K562 (cell line): ENCODE data around the gene CDC42BPB. TPM values are rescaled to one million over a fixed set of nuclear protein-coding genes. Genes with fewer than 3 reads are reported as not detected.

ENCODE experiments used
- ATAC-seq: fragments of 200-7000 bp; cut with Tn5 transposase; 3 replicates; pipeline ENCODE4 v1.9.1; 2020; ENCODE audit warnings: moderate library complexity
- BruUV-seq: library from RNA; stranded (reverse); fragments of 400-500 nt; replicated peaks from 2 replicates; lab custom pipeline; 2021; lab: Mats Ljungman, UMichigan
- CTCF ChIA-PET: fragments of 300-600 bp; formaldehyde crosslinking; extraction: SDS; loops from one replicate; lab custom pipeline; 2021; ENCODE audit warnings: low intra/inter-chr PET ratio; lab: Yijun Ruan, JAX
- POLR2A ChIA-PET: fragments of 300-600, 350-650 bp; sonication (Branson Sonifier 250); formaldehyde crosslinking; extraction: SDS; loops from one replicate; lab custom pipeline; 2021; ENCODE audit warnings: antibody characterized with exemption, inconsistent platforms; lab: Yijun Ruan, JAX
- DNase-seq, 4 experiments: peaks; one replicate each; pipeline versions ENCODE4 v3.0.0 to v3.0.0-alpha.2; 2011 to 2018; ENCODE audit warnings: low spot score in 3 of 4, mixed read lengths in 3 of 4; ENCODE audit errors: extremely low read depth in 1 of 4
- FAIRE-seq: peaks from 2 replicates; lab custom pipeline; 2011; peaks lifted over from hg19 to GRCh38; lab: Jason Lieb, UNC
- H2AFZ ChIP-seq: 2 replicates; pipeline ENCODE4 v1.6.0; 2011; ENCODE audit warnings: low read depth, low read length, control low read depth, inconsistent platforms
- H3K27ac ChIP-seq: fragments of 200-600 bp; 3 replicates; pipeline ENCODE4 v1.8.0; 2011; ENCODE audit warnings: low read depth, mild to moderate bottlenecking, control low read depth, inconsistent platforms, low read length, moderate library complexity, mixed read lengths; ENCODE audit errors: extremely low read depth
- H3K27me3 ChIP-seq, 2 experiments: fragments of 300-600 bp in 1 of 2; 2 replicates in 1 of 2; 3 replicates in 1 of 2; pipeline versions ENCODE4 v1.6.0 to v1.8.0; 2011; ENCODE audit warnings: inconsistent platforms in 2 of 2, low read length in 2 of 2, mild to moderate bottlenecking in 1 of 2, mixed read lengths in 1 of 2, moderate library complexity in 1 of 2; ENCODE audit not compliant: control insufficient read depth in 2 of 2, insufficient read depth in 2 of 2
- H3K36me3 ChIP-seq: fragments of 300-600 bp; 3 replicates; pipeline ENCODE4 v1.8.0; 2011; ENCODE audit warnings: mild to moderate bottlenecking, low read length, inconsistent platforms; ENCODE audit not compliant: control insufficient read depth, insufficient read depth
- H3K4me1 ChIP-seq, 2 experiments: fragments of 200-600 bp in 1 of 2; replicated peaks in 1 of 2; 2 replicates in 1 of 2; 3 replicates in 1 of 2; pipeline versions ENCODE4 v1.5.1 to v1.8.0; 2011; ENCODE audit warnings: inconsistent platforms in 2 of 2, low read length in 2 of 2, mild to moderate bottlenecking in 1 of 2, mixed read lengths in 1 of 2, moderate library complexity in 1 of 2; ENCODE audit not compliant: control insufficient read depth in 2 of 2, insufficient read depth in 2 of 2
- H3K4me2 ChIP-seq: 2 replicates; pipeline ENCODE4 v1.6.1; 2011; ENCODE audit warnings: low read length, control low read depth, inconsistent platforms, mixed read lengths; ENCODE audit not compliant: insufficient read depth
- H3K4me3 ChIP-seq: fragments of 200-600 bp; sonication (generic), shearing (Covaris generic); 2 replicates; pipeline ENCODE4 v1.5.1; 2016; ENCODE audit warnings: control low read depth, inconsistent platforms
- H3K79me2 ChIP-seq: fragments of 200-600 bp; 3 replicates; pipeline ENCODE4 v1.8.0; 2011; ENCODE audit warnings: low read length, inconsistent platforms; ENCODE audit not compliant: control insufficient read depth, insufficient read depth
- H3K9ac ChIP-seq, 2 experiments: 2 replicates each; pipeline versions ENCODE4 v1.6.0 to v1.6.1; 2011; ENCODE audit warnings: low read depth in 2 of 2, low read length in 2 of 2, control low read depth in 1 of 2, inconsistent platforms in 1 of 2, mild to moderate bottlenecking in 1 of 2, mixed read lengths in 1 of 2; ENCODE audit not compliant: insufficient read depth in 1 of 2
- H3K9me1 ChIP-seq: one replicate; pipeline ENCODE4 v1.6.0; 2011; ENCODE audit warnings: inconsistent platforms, mild to moderate bottlenecking, low read length, moderate library complexity; ENCODE audit not compliant: control insufficient read depth, insufficient read depth
- H3K9me3 ChIP-seq: replicated peaks from 2 replicates; pipeline ENCODE4 v1.5.1; 2011; ENCODE audit warnings: low read depth, low read length, inconsistent platforms; ENCODE audit not compliant: control insufficient read depth, insufficient read depth
- H4K20me1 ChIP-seq: replicated peaks from 2 replicates; pipeline ENCODE4 v1.6.1; 2011; ENCODE audit warnings: low read length, inconsistent platforms, mixed read lengths; ENCODE audit not compliant: control insufficient read depth, insufficient read depth
- BDP1 ChIP-seq: IDR thresholded peaks from 3 replicates; pipeline ENCODE4 v1.6.1; 2011; ENCODE audit not compliant: insufficient read length, insufficient read depth
- HNRNPK ChIP-seq: fragments of 200-400 bp; formaldehyde crosslinking; IDR thresholded peaks from one replicate; pipeline ENCODE4 v1.6.1; 2018; ENCODE audit warnings: mild to moderate bottlenecking, low read depth, low read length; ENCODE audit not compliant: poor library complexity, severe bottlenecking
- KAT8 ChIP-seq: fragments of 450-650 bp; IDR thresholded peaks from 2 replicates; pipeline ENCODE4 v1.6.1; 2016; ENCODE audit warnings: low read depth, mild to moderate bottlenecking
- LEF1 ChIP-seq: fragments of 450-650 bp; IDR thresholded peaks from 2 replicates; pipeline ENCODE4 v1.6.1; 2016; ENCODE audit warnings: mild to moderate bottlenecking
- SNRNP70 ChIP-seq: fragments of 200-400 bp; formaldehyde crosslinking; optimal IDR thresholded peaks from 2 replicates; pipeline ENCODE3; 2017; ENCODE audit warnings: low read depth, low read length
- ZEB2 ChIP-seq: fragments of 450-650 bp; IDR thresholded peaks from 2 replicates; pipeline ENCODE4 v1.6.1; 2016
- ZNF23 ChIP-seq: fragments of 250-450 bp; sonication (Bioruptor Pico); IDR thresholded peaks from 2 replicates; pipeline ENCODE4 v1.4.0; 2020; ENCODE audit warnings: mild to moderate bottlenecking
- ZNF57 ChIP-seq: fragments of 450-650 bp; formaldehyde crosslinking; IDR thresholded peaks from 2 replicates; pipeline ENCODE4 v1.4.0; 2020; ENCODE audit warnings: mild to moderate bottlenecking, moderate library complexity
- ZNF785 ChIP-seq: fragments of 250-450 bp; sonication (Bioruptor Pico); IDR thresholded peaks from 2 replicates; pipeline ENCODE4 v1.4.0; 2020; ENCODE audit warnings: mild to moderate bottlenecking
- ZNF79 ChIP-seq: fragments of 250-450 bp; sonication (Bioruptor Pico); IDR thresholded peaks from 2 replicates; pipeline ENCODE4 v1.4.0; 2020; ENCODE audit warnings: low read depth, mild to moderate bottlenecking, moderate library complexity
- WGBS: fragments of 100-300 bp; shearing (Covaris generic); methylation state at CpG from one replicate; pipeline ENCODE4 v1.1.6; 2016; ENCODE audit warnings: low coverage, mixed read lengths; ENCODE audit not compliant: insufficient coverage; ENCODE audit errors: missing lambda C conversion rate; 5-methylcytosine and 5-hydroxymethylcytosine counted together
- in situ Hi-C: fragments of 300-500 bp; cut with MboI; formaldehyde crosslinking; loops from 4 replicates; pipeline ENCODE4 v1.15.0; 2018; ENCODE audit warnings: inconsistent platforms, mixed read lengths
- intact Hi-C: fragments of 100-400 bp; cut with micrococcal nuclease; formaldehyde crosslinking; loops from 2 replicates; pipeline ENCODE4 v1.14.2; 2022
- polyA plus RNA-seq, 8 experiments: library from polyadenylated mRNA; depleted of rRNA in 4 of 8; stranded (reverse) in 5 of 8; unstranded in 3 of 8; fragments of >200 nt; fragmentation: Nextera tagmentation in 2 of 8; fragmentation: Illumina TruSeq in 1 of 8; extraction: Ambion mirVana in 2 of 8; extraction: Trizol in 1 of 8; gene quantifications; 2 replicates each; pipeline versions ENCODE4 v1.2.1 to v1.2.3, GENCODE V29; 2011 to 2014; ENCODE audit warnings: inconsistent platforms in 1 of 8, missing spikeins in 1 of 8
- total RNA-seq, 7 experiments: library from RNA; depleted of rRNA in 6 of 7; stranded (reverse); fragments of >200 nt in 6 of 7; fragmentation: Illumina TruSeq in 2 of 7; extraction: Trizol in 2 of 7; gene quantifications; 2 replicates each; pipeline versions ENCODE4 v1.2.1 to v1.2.3, GENCODE V29; 2011 to 2021; ENCODE audit warnings: low replicate concordance in 1 of 7

CDC42BPB gene
- total and polyA plus RNA-seq, 9 of the 15 experiments (the other 6 are each of a cell fraction or from before 2014, with no cell fraction given), result 0.07 to 24.3 (median 12.6) TPM

GRCh38 chr14:102957222-102957621 is 100.1 kb downstream of the CDC42BPB start:
- Histone ChIP-seq H3K4me1 (peaks cover 0 to 7% of the 10 kb centered on the region in 2 experiments; a peak in 2 of 5 replicates), H3K27me3 (no peaks in the 10 kb centered on the region), H3K79me2 (no peaks in the 10 kb centered on the region), H3K36me3 (peaks cover 29% of the 10 kb centered on the region; the same call in 2 of the 3 replicates), H4K20me1 (no peaks in the 10 kb centered on the region), H3K4me2 (no peak overlapping the region), H3K27ac (no peak overlapping the region), H3K4me3 (no peak overlapping the region), H2AFZ (no peak overlapping the region), H3K9me1 (no peaks in the 10 kb centered on the region), H3K9me3 (no peaks in the 10 kb centered on the region), H3K9ac (no peak overlapping the region)
- no peak for TF ChIP-seq SNRNP70
- no peak for TF ChIP-seq ZNF57
- no peak for TF ChIP-seq KAT8
- no peak for TF ChIP-seq LEF1
- no peak for TF ChIP-seq ZEB2
- no peak for TF ChIP-seq ZNF23 (CRISPR knock-in tag)
- TF ChIP-seq ZNF785, result no peak
- no peak for TF ChIP-seq BDP1
- TF ChIP-seq HNRNPK, result no peak
- TF ChIP-seq ZNF79 (CRISPR knock-in tag), result no peak
- no peak for ATAC-seq
- ChIA-PET CTCF (no interaction called here), POLR2A (interaction anchor here (0.7 kb wide), 1 partner anchor 470 kb away, joined by 3 read pairs; no protein-coding TSS in a partner anchor)
- no TSS peak for BruUV-seq
- 83% methylated on average over 3 of the region's 10 CpGs for WGBS
- in situ Hi-C loops (no loop called here), intact Hi-C loops (no loop called here)
- FAIRE-seq, result no peak
- no peak for DNase-seq
